GM12865 (cell line): ENCODE measurements around the gene FAT1.

ENCODE experiments used
- DNase-seq: peaks from one replicate; pipeline ENCODE4 v3.0.0; 2010; ENCODE audit warnings: low read depth
- H3K4me3 ChIP-seq: 2 replicates; pipeline ENCODE4 v1.5.1; 2011; ENCODE audit warnings: mild to moderate bottlenecking, low read depth, low read length, control low read depth
- CTCF ChIP-seq: IDR thresholded peaks from 2 replicates; pipeline ENCODE4 v1.5.1; 2011; ENCODE audit warnings: low read length, control low read depth, low read depth, inconsistent platforms; ENCODE audit not compliant: insufficient read depth; ENCODE audit errors: missing control alignments

The FAT1 gene

GRCh38 chr4:186596346-186596745 lies 127.3 kb downstream of the FAT1 start:
- no peak overlapping the region for H3K4me3 ChIP-seq
- no peak for TF ChIP-seq CTCF
- no peak for DNase-seq

- no peak overlapping the region for H3K4me3 ChIP-seq
- DNase-seq, result no peak
- TF ChIP-seq CTCF, result no peak
Measured at GRCh38 chr4:186593587-186593973, 130.1 kb downstream of the FAT1 start.

- no peak for DNase-seq
- H3K4me3 ChIP-seq, result no peak overlapping the region
- TF ChIP-seq CTCF, result no peak
Measured at GRCh38 chr4:186592966-186593586, 130.6 kb downstream of the FAT1 start.

GRCh38 chr4:186592445-186592844 lies 131.2 kb downstream of the FAT1 start:
- no peak for DNase-seq
- H3K4me3 ChIP-seq, result no peak overlapping the region
- TF ChIP-seq CTCF, result no peak

- DNase-seq, result no peak
- no peak for TF ChIP-seq CTCF
- no peak overlapping the region for H3K4me3 ChIP-seq
Measured at GRCh38 chr4:186591651-186592050, 132.0 kb downstream of the FAT1 start.

- no peak overlapping the region for H3K4me3 ChIP-seq
- DNase-seq, result no peak
- TF ChIP-seq CTCF, result no peak
Measured at GRCh38 chr4:186588503-186588902, 135.2 kb downstream of the FAT1 start.

- peak; percentile 63 for DNase-seq
- no peak overlapping the region for H3K4me3 ChIP-seq
- TF ChIP-seq CTCF, result peak; percentile 75
Measured at GRCh38 chr4:186587416-186588018, 136.1 kb downstream of the FAT1 start.
